Smooth muscle cell (in vitro differentiated cells): Measurements from ENCODE around the gene MANF. TPM values are rescaled to one million over a fixed set of nuclear protein-coding genes. Genes with fewer than 3 reads are reported as not detected.

Experiments used
- DNase-seq: peaks from one replicate; lab custom pipeline; 2025; ENCODE audit not compliant: unreplicated experiment; lab: John Stamatoyannopoulos, UW
- H2AFZ ChIP-seq: fragments of 200-600 bp; sonication (generic); 2 replicates; pipeline ENCODE4 v1.6.0; 2016; ENCODE audit warnings: antibody characterized with exemption, low read depth, mild to moderate bottlenecking
- H3F3A ChIP-seq: fragments of 200-600 bp; sonication (generic); 2 replicates; pipeline ENCODE4 v1.6.0; 2017; ENCODE audit warnings: antibody characterized with exemption, low read depth
- H3K27ac ChIP-seq: fragments of 200-600 bp; sonication (generic); 2 replicates; pipeline ENCODE4 v1.5.1; 2016; ENCODE audit warnings: low read depth, mild to moderate bottlenecking
- H3K27me3 ChIP-seq: fragments of 200-600 bp; sonication (generic); 2 replicates; pipeline ENCODE4 v1.6.1; 2016; ENCODE audit warnings: low read depth, mild to moderate bottlenecking
- H3K36me3 ChIP-seq: fragments of 200-600 bp; sonication (generic); 2 replicates; pipeline ENCODE4 v1.5.1; 2016; ENCODE audit warnings: low read depth
- H3K4me1 ChIP-seq: fragments of 200-600 bp; sonication (generic); 2 replicates; pipeline ENCODE4 v1.5.1; 2016; ENCODE audit warnings: low read depth
- H3K4me2 ChIP-seq: fragments of 200-600 bp; sonication (generic); 2 replicates; pipeline ENCODE4 v1.6.0; 2016; ENCODE audit warnings: mild to moderate bottlenecking
- H3K4me3 ChIP-seq: fragments of 200-600 bp; sonication (generic); 2 replicates; pipeline ENCODE4 v1.5.1; 2016; ENCODE audit warnings: mild to moderate bottlenecking
- H3K79me2 ChIP-seq: fragments of 200-600 bp; sonication (generic); 2 replicates; pipeline ENCODE4 v1.6.0; 2016; ENCODE audit warnings: low read depth, mild to moderate bottlenecking
- H3K9ac ChIP-seq: fragments of 200-600 bp; sonication (generic); 2 replicates; pipeline ENCODE4 v1.6.0; 2016; ENCODE audit warnings: low read depth
- H3K9me3 ChIP-seq: fragments of 200-600 bp; sonication (generic); replicated peaks from 2 replicates; pipeline ENCODE4 v1.5.1; 2016; ENCODE audit warnings: low read depth
- H4K20me1 ChIP-seq: fragments of 200-600 bp; sonication (generic); 2 replicates; pipeline ENCODE4 v1.6.0; 2016; ENCODE audit warnings: low read depth
- CTCF ChIP-seq: fragments of 200-600 bp; sonication (generic); IDR thresholded peaks from 2 replicates; pipeline ENCODE4 v1.5.1; 2017; ENCODE audit warnings: borderline replicate concordance, mild to moderate bottlenecking, antibody characterized with exemption; ENCODE audit not compliant: insufficient read depth, poor library complexity, severe bottlenecking
- WGBS: methylation state at CpG from one replicate; pipeline ENCODE4 v1.1.7; 2016; ENCODE audit warnings: low lambda C conversion rate; 5-methylcytosine and 5-hydroxymethylcytosine counted together
- polyA plus RNA-seq: library from polyadenylated mRNA; unstranded; fragments of >200 nt; fragmentation: Nextera tagmentation; extraction: Ambion mirVana; gene quantifications from 2 replicates; pipeline ENCODE4 v1.2.1, GENCODE V29; 2016
- total RNA-seq: library from RNA; depleted of rRNA; stranded (reverse); fragments of >200 nt; gene quantifications from 2 replicates; pipeline ENCODE4 v1.2.3, GENCODE V29; 2014

MANF gene
- total and polyA plus RNA-seq, 2 experiments from 2014 or later = 135 to 191 TPM

DNA sequence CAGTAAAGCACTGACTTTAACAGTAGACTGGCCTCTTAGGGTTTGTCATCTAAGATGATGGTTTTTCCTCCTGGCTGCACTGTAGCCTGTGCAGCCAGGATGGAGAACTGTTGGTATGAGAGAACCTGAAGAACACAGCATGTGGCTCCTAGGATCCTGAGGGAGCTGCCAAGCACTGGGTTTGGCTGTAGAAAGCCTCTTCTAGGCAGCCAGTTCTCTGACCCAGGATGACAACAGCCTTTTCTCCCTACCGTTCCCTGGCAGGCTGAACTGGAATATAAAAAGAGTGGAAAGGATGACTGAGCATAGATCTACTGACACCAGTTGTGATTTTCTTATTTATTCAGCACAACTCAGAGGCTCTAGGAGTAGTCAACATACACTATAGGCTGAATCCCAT lies 34.3 kb upstream of the MANF start:
- H3K36me3 ChIP-seq = no peaks in the 10 kb centered on the region
- no peaks in the 10 kb centered on the region for H3F3A ChIP-seq
- H3K4me1 ChIP-seq = no peaks in the 10 kb centered on the region
- WGBS = 77% methylated on average over 1 of the region's 1 CpG
- no peak overlapping the region for H3K4me3 ChIP-seq
- H3K9me3 ChIP-seq = no peaks in the 10 kb centered on the region
- H3K27ac ChIP-seq = no peak overlapping the region
- no peak overlapping the region for H3K9ac ChIP-seq
- no peak for TF ChIP-seq CTCF
- H3K4me2 ChIP-seq = no peak overlapping the region
- no peaks in the 10 kb centered on the region for H3K79me2 ChIP-seq
- DNase-seq = no peak
- H4K20me1 ChIP-seq = no peaks in the 10 kb centered on the region
- H2AFZ ChIP-seq = no peak overlapping the region
- no peaks in the 10 kb centered on the region for H3K27me3 ChIP-seq

DNA sequence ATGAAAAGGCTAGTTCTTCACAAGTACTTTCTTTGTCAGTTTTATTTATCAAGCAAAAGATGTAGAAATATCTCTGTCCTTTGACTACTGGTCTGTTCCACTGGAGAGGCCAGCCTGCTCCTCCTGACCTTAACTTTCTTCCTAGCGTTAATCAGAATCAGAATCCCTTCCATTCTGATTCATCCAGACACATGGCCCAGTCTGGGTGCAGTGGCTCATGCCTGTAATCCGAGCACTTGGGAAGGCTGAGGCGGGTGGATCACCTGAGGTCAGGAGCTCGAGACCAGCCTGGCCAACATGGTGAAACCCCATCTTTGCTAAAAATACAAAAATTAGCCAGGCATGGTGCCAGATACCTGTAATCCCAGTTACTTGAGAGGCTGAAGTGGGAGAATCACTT lies 32.0 kb upstream of the MANF start:
- Histone ChIP-seq H3K4me3 (no peak overlapping the region), H3K79me2 (no peaks in the 10 kb centered on the region), H3K27me3 (no peaks in the 10 kb centered on the region), H3K9ac (no peak overlapping the region), H3K4me1 (no peaks in the 10 kb centered on the region), H3K4me2 (no peak overlapping the region), H2AFZ (no peak overlapping the region), H3K9me3 (no peaks in the 10 kb centered on the region), H3K36me3 (no peaks in the 10 kb centered on the region), H4K20me1 (no peaks in the 10 kb centered on the region), H3K27ac (no peak overlapping the region), H3F3A (no peaks in the 10 kb centered on the region)
- no peak for DNase-seq
- 78% methylated on average over 4 of the region's 4 CpGs for WGBS
- no peak for TF ChIP-seq CTCF

- DNase-seq = no peak
- Histone ChIP-seq H2AFZ (no peak overlapping the region), H3K79me2 (no peaks in the 10 kb centered on the region), H3K27ac (no peak overlapping the region), H3F3A (no peaks in the 10 kb centered on the region), H3K27me3 (no peaks in the 10 kb centered on the region), H3K4me1 (no peaks in the 10 kb centered on the region), H3K4me3 (no peak overlapping the region), H3K4me2 (no peak overlapping the region), H3K36me3 (no peaks in the 10 kb centered on the region), H3K9me3 (no peaks in the 10 kb centered on the region), H3K9ac (no peak overlapping the region), H4K20me1 (no peaks in the 10 kb centered on the region)
- TF ChIP-seq CTCF = no peak
- WGBS = 88% methylated on average over 1 of the region's 1 CpG
Measured at GRCh38 chr3:51353691-51354090, 31.4 kb upstream of the MANF start.

DNA sequence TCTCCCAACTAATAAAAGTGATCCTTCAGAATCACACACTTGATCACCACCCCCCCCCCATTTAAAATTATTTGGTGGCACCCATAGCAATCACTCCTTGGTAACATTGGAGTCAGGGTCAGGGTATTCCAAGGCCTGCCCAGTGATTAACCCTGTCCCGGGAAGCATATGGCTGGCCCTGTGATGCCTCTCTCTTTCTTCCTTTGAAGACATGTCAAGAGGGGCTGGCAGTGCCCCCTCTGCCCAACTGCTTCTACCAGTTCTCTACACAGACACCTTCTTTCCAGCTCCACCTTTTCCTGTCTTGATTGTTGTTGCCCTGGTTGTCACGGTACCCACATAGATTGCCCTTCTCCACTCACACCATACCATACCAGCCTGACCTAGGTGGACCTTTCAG lies 30.9 kb upstream of the MANF start:
- no peaks in the 10 kb centered on the region for H3K79me2 ChIP-seq
- no peak overlapping the region for H3K4me2 ChIP-seq
- H4K20me1 ChIP-seq = no peaks in the 10 kb centered on the region
- no peak overlapping the region for H3K27ac ChIP-seq
- no peaks in the 10 kb centered on the region for H3K9me3 ChIP-seq
- H2AFZ ChIP-seq = no peak overlapping the region
- no peak overlapping the region for H3K4me3 ChIP-seq
- WGBS = 92% methylated on average over 2 of the region's 2 CpGs
- no peaks in the 10 kb centered on the region for H3F3A ChIP-seq
- no peaks in the 10 kb centered on the region for H3K27me3 ChIP-seq
- no peaks in the 10 kb centered on the region for H3K4me1 ChIP-seq
- TF ChIP-seq CTCF = no peak
- DNase-seq = no peak
- H3K36me3 ChIP-seq = no peaks in the 10 kb centered on the region
- H3K9ac ChIP-seq = no peak overlapping the region
